Measurements from ENCODE around the gene TARBP2.

TARBP2 gene

GRCh38 chr12:53500776-53501614 lies at the start of gene TARBP2:
TARBP2 (plus strand) TSS chr12:53501283; CDS start chr12:53501409, 126 bp downstream.
- DNase-seq, result peak; percentile 98

- DNase-seq, result peak; percentile 98
Observed at GRCh38 chr12:53451661-53452158, 49.4 kb upstream of the TARBP2 start, which contains the start of gene PCBP2. PCBP2 (plus strand) TSS chr12:53452102; CDS start chr12:53454801, 2,699 bp downstream.

- peak; percentile 78 for DNase-seq
Observed at GRCh38 chr12:53452159-53453077, 48.7 kb upstream of the TARBP2 start.

GRCh38 chr12:53453953-53454640 lies 47.0 kb upstream of the TARBP2 start:
- no peak for DNase-seq

GRCh38 chr12:53454707-53455106 lies 46.4 kb upstream of the TARBP2 start:
- no peak for DNase-seq

GRCh38 chr12:53456654-53457366 lies 44.3 kb upstream of the TARBP2 start:
- no peak for DNase-seq

GRCh38 chr12:53459097-53459496 lies 42.0 kb upstream of the TARBP2 start:
- DNase-seq, result no peak

GRCh38 chr12:53461059-53461458 lies 40.0 kb upstream of the TARBP2 start:
- DNase-seq, result no peak

- DNase-seq, result no peak
Observed at GRCh38 chr12:53461591-53461990, 39.5 kb upstream of the TARBP2 start.

GRCh38 chr12:53462935-53463334 lies 38.1 kb upstream of the TARBP2 start:
- no peak for DNase-seq

- DNase-seq, result no peak
Observed at GRCh38 chr12:53463802-53464560, 37.1 kb upstream of the TARBP2 start.

- no peak for DNase-seq
Observed at GRCh38 chr12:53464685-53465418, 36.2 kb upstream of the TARBP2 start.

- no peak for DNase-seq
Observed at GRCh38 chr12:53465679-53466078, 35.4 kb upstream of the TARBP2 start.

GRCh38 chr12:53466640-53467039 lies 34.4 kb upstream of the TARBP2 start:
- DNase-seq, result no peak

- DNase-seq, result no peak
Observed at GRCh38 chr12:53467082-53467481, 34.0 kb upstream of the TARBP2 start.

GRCh38 chr12:53467880-53468279 lies 33.2 kb upstream of the TARBP2 start:
- no peak for DNase-seq

GRCh38 chr12:53468282-53468681 lies 32.8 kb upstream of the TARBP2 start:
- no peak for DNase-seq

GRCh38 chr12:53472056-53472582 lies 29.0 kb upstream of the TARBP2 start:
- DNase-seq, result no peak

GRCh38 chr12:53474077-53474476 lies 27.0 kb upstream of the TARBP2 start:
- no peak for DNase-seq

- DNase-seq, result no peak
Observed at GRCh38 chr12:53474819-53475218, 26.3 kb upstream of the TARBP2 start.
